ENCODE data around the gene ASZ1. TPM values are rescaled to one million over a fixed set of nuclear protein-coding genes. Genes with fewer than 3 reads are reported as not detected.

The ASZ1 gene
- total RNA-seq, 6 experiments from 2014 or later, result not detected

DNA sequence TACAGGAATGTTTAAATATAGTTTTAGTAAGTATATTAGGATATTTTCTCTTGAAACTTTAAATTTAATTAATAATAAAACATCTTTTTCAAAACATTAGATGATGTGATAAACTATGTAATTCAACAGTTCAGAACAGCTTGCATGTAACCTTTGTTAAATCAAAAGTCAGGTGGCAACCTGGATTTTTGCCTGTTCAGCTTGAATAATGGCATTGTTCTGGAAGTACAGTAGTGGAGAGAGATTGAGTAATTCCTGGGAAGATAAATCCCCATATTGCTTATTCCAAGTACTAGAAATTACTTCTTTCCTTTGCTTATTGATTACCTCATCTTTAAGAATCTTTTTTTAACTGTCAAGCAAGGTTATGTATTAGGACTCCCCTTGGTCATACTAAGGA, 32.4 kb upstream of the ASZ1 start:
- Mint-ChIP-seq H3K36me3 (ENCODE audit: low read depth) (no peaks in the 10 kb centered on the region), H3K4me3 (no peak overlapping the region), H3K9me3 (no peaks in the 10 kb centered on the region), H3K27ac (no peak overlapping the region), H3K4me1 (ENCODE audit: low read depth) (no peaks in the 10 kb centered on the region), H3K27me3 (ENCODE audit: insufficient read depth) (no peaks in the 10 kb centered on the region)
- DNase-seq, result no peak
- TF ChIP-seq, protein P1, sequence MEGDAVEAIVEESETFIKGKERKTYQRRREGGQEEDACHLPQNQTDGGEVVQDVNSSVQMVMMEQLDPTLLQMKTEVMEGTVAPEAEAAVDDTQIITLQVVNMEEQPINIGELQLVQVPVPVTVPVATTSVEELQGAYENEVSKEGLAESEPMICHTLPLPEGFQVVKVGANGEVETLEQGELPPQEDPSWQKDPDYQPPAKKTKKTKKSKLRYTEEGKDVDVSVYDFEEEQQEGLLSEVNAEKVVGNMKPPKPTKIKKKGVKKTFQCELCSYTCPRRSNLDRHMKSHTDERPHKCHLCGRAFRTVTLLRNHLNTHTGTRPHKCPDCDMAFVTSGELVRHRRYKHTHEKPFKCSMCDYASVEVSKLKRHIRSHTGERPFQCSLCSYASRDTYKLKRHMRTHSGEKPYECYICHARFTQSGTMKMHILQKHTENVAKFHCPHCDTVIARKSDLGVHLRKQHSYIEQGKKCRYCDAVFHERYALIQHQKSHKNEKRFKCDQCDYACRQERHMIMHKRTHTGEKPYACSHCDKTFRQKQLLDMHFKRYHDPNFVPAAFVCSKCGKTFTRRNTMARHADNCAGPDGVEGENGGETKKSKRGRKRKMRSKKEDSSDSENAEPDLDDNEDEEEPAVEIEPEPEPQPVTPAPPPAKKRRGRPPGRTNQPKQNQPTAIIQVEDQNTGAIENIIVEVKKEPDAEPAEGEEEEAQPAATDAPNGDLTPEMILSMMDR (IDR thresholded peaks at IDR 0.05), result no peak

DNA sequence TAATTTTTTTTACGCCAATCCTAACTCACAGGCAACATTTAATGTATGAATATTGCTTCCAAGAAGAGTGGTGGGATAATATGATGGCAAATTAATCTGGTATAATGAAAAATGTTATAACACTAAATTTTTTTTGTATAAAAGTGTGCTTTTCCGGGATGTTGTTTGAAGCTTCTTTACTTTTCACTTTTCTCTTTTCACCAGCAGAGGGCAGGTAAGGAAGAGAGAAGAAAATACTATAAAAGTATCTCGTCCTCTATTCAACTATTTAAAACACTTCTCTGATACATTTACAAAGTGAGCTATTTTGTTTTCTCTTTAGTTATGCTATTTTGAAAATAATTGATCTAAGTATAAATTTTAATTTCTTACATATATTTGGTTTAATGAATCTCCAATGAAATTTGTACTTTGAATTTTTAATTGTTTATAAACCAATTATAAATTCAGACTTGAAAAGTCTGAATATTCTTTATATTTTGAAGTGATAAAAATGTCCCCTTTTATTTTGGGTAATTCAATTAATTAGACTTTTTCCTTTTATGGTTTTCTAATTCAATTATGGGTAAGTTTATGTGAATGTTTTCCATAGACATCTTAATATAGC, 31.8 kb upstream of the ASZ1 start:
- Mint-ChIP-seq H3K27me3 (ENCODE audit: insufficient read depth) (no peaks in the 10 kb centered on the region), H3K9me3 (no peaks in the 10 kb centered on the region), H3K4me1 (ENCODE audit: low read depth) (no peaks in the 10 kb centered on the region), H3K36me3 (ENCODE audit: low read depth) (no peaks in the 10 kb centered on the region), H3K4me3 (no peak overlapping the region), H3K27ac (no peak overlapping the region)
- DNase-seq, result peak; percentile 3
- TF ChIP-seq, protein P1 (IDR thresholded peaks at IDR 0.05), result peak; percentile 84

DNA sequence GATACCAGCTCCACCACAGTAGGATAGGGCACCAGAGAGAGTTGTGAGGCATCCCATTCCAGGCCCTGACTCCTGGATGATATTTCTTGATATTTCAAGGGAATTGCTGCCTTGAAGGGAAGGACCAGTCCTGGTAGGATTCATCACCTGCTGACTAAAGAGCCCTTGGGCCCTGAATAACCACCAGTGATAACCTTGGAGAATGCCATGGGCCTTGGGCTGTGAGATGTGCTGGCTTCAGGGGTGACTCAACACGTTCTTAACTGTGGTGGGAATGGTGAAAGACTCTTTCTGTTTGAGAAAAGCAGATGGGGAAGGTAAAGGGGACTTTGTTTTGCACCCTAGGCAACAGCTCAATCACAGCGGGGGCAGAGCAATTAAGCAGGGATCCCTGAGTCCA, 21.4 kb upstream of the ASZ1 start:
- Mint-ChIP-seq H3K9me3 (no peaks in the 10 kb centered on the region), H3K27ac (no peak overlapping the region), H3K36me3 (ENCODE audit: low read depth) (no peaks in the 10 kb centered on the region), H3K4me1 (ENCODE audit: low read depth) (no peaks in the 10 kb centered on the region), H3K4me3 (no peak overlapping the region), H3K27me3 (ENCODE audit: insufficient read depth) (no peaks in the 10 kb centered on the region; the same call in 1 of the 2 replicates)
- no peak for DNase-seq
- TF ChIP-seq, protein P1 (IDR thresholded peaks at IDR 0.05), result no peak

DNA sequence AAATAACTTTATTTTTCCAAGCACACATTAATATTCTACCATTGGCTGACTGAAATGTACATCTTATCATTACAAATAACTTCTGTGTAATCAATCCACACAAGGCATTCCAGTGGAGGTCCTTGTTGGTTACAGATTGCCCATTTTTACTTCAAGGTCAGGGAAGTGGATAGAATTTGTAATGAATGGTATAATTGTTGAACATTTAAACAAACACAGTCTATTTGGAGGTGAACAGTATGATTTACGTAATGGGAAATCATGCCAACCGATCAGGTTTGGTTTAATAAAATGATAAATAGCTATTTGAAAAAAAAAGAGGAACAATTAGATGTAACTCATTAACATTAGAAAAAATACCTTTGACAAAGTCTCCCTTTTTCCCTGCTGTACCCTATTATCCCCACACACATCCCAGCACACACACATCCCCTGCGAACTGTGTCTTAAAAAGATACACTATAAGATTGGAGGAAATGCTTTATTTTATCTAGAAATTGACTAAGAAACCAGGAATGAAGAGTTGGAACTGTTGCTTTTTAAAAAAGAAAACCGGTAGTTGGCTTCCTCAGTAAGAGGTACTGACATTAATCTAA, 19.0 kb upstream of the ASZ1 start:
- TF ChIP-seq, protein P1 (IDR thresholded peaks at IDR 0.05), result no peak
- H3K27ac Mint-ChIP-seq, result no peak overlapping the region

DNA sequence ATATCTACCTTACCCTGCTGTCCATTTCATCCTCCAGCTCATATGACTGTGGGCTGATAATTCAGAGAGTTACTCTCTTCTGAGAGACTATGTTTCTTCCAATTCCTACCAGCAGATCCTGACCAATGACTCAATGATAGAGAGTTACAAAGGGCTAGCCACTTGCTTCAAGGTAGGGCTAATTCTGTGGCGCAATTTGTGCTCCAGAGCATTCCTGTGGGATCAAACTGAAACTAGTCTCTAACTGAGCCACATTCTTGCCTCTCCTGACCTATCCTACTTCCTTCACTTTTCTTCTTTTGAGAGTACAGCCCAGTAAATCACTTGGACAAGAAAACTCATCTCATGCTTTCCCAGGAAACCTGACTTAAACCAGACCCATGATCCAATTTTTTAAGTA, 17.9 kb upstream of the ASZ1 start:
- Mint-ChIP-seq H3K4me1 (ENCODE audit: low read depth) (no peaks in the 10 kb centered on the region), H3K27ac (no peak overlapping the region), H3K4me3 (no peak overlapping the region), H3K27me3 (ENCODE audit: insufficient read depth) (no peaks in the 10 kb centered on the region; the same call in 1 of the 2 replicates), H3K9me3 (no peaks in the 10 kb centered on the region), H3K36me3 (ENCODE audit: low read depth) (no peaks in the 10 kb centered on the region)
- DNase-seq, result no peak
- TF ChIP-seq, protein P1 (IDR thresholded peaks at IDR 0.05), result no peak

More for the DNA sequence above, 19.0 kb upstream of the ASZ1 start:
- Mint-ChIP-seq H3K36me3 (ENCODE audit: low read depth) (no peaks in the 10 kb centered on the region), H3K4me3 (no peak overlapping the region), H3K4me1 (ENCODE audit: low read depth) (no peaks in the 10 kb centered on the region), H3K9me3 (no peaks in the 10 kb centered on the region), H3K27me3 (ENCODE audit: insufficient read depth) (no peaks in the 10 kb centered on the region; the same call in 1 of the 2 replicates)
- no peak for DNase-seq

All from HFFc6 (cell line).